A172 (cell line): Measurements from ENCODE around the gene CMBL. TPM values are rescaled to one million over a fixed set of nuclear protein-coding genes. Genes with fewer than 3 reads are reported as not detected.

Source experiments
- DNase-seq: peaks from one replicate; pipeline ENCODE4 v3.0.0-alpha.2; 2015; ENCODE audit warnings: low spot score
- total RNA-seq: library from RNA; depleted of rRNA; stranded (reverse); fragments of >200 nt; shearing (Covaris generic); gene quantifications from 2 replicates; pipeline ENCODE4 v1.2.3, GENCODE V29; 2014

CMBL gene
- total RNA-seq, 1 experiment from 2014 or later, result 12.5 TPM

DNA sequence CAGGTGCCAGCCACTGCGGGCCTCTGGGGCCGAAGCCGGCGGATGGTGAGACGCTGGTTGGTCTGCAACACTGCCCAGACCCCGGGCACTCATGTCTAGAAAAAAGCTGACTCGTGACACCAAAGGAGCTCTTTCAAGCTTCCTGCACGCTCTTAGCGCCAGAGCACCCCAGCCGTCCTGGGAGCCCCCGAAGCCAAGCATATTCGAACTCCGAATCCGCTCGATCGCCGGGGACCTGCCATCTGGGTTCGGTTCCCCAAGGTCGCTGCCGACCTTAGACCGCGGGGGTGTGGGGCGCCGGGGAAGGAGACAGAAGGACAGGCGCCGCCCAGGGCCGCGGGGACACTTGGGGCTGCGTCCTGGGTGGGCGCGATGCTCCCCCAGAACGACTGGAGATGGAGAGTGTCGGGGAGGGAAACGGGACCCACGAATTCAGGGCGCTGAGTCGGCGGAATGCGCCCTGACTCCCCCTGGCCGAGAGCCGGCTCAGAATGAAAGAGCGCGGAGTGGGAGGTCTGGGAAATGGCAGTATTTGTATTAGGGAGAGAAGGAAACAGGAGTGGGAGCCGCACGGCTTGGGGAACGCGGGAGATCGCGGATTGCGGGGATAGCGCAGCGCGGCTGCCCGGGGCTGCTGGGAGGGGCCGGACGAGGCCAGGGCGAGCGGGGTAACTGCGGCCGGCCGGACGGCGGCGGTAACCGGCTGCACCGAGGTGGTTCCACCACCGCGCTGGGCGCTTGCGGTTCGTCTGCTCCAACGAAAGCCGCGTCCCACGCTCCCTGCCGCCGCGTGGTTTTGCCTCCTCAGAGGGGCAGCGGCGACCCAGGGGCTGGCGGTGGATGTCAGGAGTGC lies 25.7 kb upstream of the CMBL start:
- DNase-seq, result no peak

DNA sequence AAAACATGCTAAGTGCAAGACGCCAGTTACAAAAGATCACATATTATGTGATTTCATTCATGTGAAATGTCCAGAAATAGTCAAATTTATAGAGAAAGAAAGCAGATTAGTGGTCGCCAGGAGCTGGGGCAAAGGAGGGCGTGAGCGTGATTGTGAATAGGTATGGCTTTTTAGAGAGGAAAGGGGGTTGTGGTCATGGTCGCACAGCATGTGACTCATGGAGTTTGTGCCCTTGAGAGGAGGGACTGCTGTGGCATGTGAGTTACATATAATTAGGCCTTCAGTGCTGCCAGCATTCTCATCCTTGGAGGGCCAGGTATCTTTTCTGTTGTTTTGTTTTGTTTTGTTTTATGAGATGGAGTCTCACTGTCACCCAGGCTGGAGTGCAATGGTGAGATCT lies 24.6 kb upstream of the CMBL start:
- DNase-seq, result no peak

DNA sequence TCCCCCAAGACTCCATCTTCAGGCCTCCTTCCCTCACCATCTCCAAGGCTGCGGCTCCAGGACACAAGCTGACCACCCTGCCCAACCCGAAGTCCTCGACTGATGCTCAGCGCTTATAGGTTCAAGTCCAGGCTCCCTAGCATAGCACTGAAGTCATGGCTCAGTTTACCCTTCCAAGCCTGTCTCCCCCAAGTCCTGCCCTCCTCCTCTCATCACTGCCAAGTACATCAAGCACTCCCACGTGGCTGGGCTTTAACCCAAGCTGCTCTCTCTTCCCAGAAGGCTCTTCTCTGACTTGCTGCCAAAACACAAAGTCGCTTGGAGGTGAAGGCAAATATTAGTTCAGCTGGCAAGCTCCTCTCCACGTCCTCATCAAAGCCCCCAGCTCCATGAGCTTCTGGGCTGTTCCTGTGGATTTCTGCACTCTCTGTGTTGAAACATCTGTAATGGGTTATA lies 23.7 kb upstream of the CMBL start:
- no peak for DNase-seq

DNA sequence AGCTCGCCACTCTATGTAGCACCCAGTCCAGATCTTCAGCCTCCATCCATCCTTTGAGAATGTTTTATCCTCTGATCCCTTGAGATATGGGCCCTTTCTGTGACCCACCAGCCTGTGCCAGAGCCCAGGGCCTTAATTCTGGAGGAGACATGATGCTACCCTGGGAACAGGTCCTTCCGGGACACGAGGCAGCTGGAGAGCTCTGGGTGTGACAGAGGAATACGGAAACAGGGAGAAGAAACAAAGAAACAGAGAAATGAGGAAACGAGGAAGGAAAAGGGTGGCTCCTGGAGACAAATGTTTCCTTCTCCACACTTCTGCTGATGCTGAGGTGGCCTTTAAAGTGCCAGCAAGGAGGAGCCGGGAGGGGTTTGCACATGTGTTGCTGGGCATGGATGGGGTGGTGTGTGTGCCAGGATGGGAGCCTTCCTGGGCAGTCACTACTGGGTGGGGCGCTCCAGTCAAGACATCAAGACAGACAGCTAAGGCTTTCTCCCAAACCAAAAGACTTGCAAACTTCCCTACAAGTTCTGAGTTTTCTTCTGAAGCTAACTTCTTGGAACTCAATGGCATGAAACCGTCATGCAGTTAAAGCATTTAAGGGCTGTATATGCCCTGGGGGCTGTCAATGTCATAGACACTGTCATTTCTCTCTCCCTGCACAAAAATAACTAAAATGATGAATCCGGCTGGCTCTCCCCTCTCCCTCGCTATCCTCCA lies 23.0 kb upstream of the CMBL start:
- no peak for DNase-seq

DNA sequence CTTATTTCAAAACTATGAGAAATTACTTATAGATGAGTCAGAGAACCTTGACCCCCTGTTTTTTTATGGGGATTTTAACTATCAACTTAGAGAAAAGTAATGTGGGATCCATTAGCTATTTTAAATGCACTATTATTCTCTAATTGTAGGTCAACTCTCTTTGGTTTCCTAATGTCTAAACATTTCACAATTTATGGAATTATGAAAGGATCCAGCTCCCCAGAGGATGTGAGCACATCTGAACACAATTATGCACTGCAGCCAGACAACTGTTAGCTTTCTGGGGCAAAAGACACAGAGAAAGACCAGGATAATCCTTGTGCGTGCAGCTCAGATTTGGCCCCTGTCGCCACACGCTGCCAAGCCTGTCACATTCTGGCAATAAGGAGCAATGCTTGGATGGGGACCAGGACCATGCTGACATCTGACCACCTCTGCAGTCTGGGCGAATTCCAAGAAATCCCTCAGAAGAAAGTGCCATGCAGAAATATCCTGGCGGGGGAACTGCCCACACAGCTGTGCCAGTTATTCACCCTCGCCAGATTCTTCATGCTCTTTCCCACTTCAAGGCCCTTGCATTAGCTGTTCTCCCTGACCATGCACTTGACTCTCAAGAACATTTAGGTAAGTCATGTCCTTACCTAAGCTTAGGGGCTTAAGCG lies 22.2 kb upstream of the CMBL start:
- no peak for DNase-seq

DNA sequence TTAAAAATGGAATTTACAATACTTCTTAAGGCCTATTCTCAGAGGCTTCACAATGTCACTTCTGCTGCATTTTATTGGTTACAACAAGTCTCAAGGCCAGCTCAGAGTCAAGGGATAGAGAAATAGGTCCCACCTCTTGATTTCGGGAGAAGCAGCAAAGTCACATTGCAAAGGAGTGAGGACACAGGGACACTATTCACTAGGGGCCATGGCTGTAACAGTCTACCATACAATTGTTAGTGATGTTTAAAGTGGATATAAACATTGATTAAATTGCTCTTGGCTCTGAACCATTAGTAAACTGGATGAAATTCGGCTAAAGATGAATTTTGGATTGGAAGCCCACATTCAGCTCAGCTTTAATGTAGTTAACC lies 21.7 kb upstream of the CMBL start:
- no peak for DNase-seq

DNA sequence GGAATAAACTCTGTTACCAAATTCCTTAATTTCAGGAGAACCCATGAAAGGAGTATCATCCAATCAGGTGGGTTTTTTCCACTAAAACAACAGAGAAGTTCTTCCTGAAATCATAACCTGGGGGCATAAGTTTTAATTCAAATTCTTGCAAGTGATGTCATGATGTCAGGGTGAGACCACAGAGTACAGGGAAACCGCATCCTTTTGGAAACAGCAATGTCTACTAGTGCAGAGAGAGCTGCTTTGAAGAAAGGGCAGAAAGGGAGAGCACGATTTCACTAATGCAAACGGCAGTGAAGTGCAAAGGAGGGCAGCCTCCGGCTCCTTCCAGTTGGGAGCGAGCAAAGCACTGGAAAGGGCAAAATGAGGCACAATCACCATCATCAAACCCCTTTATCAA lies 20.6 kb upstream of the CMBL start:
- no peak for DNase-seq

DNA sequence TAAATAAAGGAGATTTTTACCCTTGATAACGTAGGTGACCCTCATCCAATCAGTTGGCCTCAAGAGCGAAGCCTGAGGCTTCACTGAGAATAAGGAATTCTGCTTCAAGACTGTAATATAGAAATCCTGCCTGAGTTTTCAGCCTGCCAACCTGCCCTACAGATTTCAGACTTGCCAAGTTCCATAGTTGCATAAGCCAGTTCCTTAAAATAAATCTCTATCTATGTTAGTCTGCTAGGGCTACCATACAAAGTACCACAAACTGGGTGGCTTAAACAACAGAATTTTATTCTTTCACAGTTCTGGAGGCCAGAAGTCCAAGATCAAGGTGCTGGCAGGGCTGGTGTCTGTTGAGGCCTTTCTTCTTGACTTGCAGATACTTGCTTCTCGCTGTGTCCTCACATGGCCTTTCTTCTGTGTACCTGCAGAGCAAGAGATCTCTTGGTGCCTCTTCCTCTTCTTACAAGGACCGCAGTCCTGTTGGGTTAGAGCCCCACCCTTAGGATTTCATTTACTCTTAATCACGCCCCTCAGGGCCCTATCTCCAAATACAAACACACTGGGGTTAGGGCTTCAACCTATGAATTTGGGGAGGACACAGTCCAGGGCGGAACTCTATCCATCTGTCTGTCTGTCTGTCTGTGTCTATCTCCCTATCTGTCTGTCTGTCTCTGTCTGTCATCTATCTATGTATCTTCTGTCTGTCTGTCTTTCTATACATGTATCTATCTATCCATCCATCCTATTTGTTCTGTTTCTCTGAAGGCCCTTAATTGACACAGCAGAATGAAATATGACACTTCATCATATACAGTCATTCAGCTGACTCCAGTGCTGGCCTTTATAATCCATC lies 17.0 kb upstream of the CMBL start:
- DNase-seq, result no peak

DNA sequence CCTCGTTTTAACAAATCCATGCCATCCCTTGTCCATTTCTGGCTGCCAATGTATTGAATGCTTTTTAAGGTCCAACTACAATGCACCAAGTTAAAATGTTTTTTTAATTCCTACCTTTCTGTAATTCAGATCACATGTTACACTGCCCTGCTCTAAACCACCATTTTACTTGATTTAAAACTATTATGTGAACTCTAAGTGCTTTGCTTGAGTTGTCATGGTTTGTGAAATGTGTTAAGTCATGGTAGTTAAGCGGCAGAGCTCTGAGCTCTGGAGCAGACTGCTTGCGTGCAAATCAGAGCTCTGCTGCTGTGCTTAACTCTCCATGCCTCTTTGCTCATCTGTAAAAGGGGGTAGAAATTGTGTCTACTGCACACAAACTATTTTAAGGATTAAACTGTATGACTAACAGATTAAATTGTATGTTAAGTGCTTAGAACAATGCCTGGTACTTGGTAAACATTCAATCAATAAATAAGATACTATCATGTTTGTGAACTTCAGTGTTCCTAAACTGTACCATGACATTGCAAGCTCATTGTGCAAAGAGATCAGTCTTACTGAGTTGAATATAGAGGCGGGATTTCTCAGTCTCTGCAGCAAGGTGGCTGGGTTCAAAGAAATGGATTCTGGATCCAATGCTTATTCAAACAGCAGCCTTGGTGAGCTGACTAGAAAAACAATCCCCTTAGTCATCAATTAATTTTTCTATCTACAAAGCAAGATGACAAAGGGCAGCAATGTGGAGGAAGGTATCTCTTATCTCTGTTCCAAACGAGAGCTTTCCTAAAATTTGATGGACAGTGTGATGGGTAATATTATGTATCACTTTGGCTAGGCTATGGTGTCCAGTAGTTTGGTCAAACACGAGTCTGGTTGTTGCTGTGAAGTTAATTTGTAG lies 16.1 kb upstream of the CMBL start:
- DNase-seq, result no peak

DNA sequence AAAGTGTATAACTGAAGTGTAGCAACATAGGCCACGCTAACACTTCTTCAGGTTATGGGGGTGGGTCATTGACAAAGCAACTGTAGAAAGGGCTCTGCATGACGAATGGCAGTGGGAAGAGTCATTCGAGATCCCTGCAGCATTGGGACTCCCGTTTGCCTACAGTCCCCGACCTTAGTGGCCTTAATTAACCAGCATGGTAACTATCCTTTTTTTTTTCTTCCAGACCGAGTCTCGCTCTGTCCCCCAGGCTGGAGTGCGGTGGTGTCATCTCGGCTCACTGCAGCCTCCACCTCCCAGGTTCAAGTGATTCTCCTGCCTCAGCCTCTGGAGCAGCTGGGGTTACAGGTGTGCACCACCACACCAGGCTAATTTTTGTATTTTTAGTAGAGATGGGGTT lies 14.2 kb upstream of the CMBL start:
- DNase-seq, result no peak

DNA sequence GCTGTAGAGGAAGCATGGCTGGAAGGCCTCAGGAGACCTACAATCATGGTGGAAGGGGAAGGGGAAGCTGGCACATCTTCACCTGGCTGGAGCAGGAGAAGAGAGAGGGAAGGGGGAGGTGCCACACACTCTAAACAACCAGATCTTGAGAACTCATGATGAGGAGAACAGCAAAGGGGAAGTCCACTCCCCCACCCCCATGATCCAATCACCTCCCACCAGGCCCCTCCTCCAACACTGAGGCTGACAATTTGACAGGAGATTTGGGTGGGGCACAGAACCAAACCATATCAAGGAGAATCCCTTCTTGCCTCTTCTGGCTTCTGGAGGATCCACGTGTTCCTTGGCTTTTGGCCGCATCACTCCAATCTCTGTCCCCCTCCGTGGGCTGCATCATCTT lies 13.1 kb upstream of the CMBL start:
- DNase-seq, result no peak

DNA sequence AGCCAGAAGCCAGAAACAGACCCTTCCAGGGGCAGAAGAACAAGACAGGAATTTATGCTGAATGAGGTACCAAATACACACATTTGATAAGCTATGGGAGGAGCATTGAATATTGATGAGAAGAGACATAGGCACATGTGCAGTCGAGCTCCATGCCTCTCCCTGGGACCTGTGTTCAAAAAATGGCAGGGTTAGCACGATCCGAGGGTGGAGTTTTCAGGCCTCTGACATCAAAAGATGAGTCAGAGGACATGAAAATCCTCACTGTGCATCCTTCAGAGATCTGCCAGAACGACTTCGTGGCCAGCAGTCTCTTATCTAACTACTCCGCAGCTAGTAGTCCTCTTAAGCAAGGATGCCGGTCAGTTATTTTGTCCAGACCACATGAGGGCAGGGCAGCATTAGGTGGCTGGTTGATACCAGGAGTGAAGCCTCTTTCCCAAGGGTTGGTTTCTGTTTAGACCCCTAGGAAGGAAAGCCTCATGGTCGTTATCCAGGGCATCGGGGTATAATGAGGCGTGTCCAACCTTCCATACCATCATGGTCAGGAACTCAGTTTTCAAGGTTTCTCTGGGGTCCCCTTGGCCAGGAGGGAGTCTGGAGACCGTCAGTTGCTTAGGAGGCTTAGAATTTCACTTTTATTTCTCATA lies 11.6 kb upstream of the CMBL start:
- peak; percentile 39 for DNase-seq

DNA sequence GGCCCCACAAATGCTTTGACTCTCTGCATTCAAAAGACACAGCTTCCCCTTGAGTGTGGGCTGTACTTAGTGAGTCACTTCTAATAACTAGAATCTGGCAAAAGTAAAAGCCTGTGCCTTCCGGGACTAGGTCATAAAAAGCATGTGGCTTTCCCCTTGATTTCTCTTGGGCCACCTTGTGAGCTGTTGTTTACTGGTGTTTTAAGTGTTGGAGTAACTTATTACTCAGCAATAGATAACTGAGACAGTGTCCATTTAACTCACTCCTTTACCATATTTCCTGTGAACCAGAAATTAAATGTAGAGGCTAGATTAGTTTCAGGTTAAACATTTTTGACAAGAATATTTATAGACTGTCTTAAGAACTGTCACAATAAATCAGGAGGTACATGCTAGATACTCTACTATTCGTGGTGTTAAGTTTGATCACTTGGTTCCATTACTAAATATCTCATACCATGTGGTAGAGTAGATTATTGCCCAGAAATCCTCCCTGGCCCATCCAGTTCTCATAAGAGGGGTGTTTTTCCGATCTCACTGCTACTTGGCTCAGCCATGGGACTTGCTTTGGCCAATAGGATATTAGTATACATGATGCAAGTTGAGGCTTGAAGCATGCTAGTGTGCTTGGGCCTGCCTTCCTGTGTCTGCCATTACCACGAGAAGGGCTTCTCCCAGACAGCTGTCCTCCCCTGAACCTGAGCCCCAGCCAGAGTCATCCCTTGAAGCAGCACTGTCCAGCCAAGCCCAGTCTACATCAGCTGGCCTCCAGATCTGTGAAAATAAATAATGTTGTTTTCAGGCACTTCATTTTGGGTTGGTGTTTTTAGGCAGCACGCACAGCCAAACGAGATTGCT lies 10.4 kb upstream of the CMBL start:
- peak; percentile 45 for DNase-seq

DNA sequence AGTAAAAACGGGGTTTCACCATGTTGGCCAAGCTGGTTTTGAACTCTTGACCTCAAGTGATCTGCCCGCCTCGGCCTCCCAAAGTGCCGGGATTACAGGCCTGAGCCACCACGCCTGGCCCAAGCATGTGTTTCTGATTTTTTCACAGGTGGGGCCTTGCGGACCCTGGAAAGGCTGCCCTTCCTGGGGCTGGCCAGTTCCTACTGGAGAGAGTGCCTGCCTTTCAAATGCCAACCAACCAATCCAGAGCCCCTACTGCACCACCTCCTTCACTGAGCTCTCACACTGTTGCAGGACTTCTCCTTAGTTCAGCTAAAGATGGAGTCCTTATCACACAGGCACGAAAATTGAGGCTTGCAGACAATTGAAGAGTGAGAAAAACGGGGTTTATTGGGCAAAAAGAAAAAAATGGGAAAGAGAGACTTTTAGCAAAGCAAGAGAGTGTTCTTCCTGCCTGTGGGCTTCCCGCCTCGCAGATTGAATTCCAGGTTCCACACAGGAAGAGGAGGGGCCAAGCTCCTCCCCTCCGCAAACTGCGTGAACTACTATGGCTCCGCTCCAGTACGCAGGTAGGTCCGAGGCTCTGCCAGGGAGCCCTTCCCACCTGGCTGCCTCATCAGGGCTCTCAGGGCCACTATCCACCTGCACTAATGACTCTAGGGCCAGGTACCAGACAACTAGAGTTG lies 8.3 kb upstream of the CMBL start:
- no peak for DNase-seq

DNA sequence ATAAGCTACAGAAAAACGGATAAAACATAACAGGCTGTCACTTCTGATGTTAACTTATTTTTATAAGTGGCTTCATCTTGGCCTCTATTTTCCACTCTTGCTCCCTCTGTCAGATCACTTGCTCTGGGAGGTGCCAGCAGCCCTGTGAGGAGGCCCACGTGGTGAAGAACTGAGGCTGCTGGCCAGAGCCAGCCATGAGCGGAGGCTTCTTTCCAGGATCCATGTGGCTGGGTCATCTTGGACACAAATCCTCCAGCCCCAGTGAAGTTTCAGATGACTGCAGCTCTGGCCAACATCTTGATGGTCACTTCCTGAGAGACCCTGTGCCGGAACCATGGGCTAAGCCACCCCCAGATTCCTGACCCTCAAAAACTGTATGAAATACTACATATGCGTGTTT lies 7.5 kb upstream of the CMBL start:
- no peak for DNase-seq

DNA sequence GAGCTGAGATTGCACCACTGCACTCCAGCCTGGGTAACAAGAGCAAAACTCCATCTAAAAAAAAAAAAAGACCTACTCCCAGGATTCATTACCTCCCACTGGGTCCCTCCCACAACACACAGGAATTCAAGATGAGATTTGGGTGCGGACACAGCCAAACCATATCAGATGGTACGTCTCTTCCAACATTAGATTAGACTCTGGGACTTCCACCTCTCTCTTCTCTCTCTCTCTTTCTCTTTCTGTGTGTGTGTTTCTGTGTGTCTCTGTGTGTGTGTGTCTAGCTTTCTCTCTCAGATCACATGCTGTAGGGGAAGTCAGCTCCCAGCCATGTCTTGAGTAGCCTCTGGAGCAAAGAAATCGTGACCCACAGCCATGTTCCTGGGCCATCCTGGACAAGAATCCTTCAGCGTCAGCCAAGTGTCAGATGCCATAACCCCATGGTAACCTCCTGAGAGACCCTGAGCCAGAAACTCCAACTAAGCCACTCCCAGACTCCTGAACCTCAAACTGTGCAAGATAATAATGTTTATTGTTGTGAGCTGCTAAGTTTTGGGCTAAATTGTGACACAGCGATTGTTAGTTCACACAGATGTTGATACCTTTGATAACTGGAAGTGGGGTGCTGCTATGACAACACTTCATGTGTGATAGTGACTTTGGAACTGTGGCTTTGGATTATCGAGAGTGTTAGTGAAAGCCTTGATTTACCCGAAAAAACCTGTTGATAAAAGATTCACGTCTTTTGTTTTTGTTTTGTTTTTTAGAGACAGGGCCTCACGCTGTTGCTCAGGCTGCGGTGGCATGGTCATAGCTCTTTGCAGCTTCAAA lies 4.1 kb upstream of the CMBL start:
- no peak for DNase-seq

DNA sequence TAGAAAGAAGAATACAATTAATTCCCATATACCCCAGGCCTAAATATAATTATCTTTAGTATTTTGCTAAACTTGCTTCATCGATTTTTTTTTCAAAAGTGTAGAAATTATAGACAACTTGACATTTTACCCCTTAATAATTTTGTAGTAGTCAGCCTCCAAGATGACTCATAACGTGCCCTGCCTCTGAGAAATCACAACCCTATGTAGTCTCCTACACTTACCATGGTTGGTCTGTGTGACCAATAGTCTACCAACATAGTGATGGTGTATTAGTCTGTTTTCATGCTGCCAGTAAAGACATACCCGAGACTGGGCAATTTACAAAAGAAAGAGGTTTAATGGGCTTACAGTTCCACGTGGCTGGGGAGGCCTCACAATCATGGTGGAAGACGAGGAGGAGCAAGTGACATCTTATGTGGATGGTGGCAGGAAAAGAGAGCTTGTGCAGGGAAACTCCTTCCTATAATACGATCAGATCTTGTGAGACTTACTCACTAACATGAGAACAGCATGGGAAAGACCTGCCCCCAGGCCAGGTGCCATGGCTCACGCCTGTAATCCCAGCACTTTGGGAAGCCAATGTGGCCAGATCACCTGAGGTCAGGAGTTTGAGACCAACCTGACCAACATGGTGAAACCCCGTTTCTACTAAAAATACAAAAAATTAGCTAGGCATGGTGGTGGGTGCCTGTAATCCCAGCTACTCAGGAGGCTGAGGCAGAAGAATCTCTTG lies 3.3 kb upstream of the CMBL start:
- peak; percentile 52 for DNase-seq
